HUES48 (cell line): ENCODE data around the gene DEGS1.

Experiments
- H3K27ac ChIP-seq: one replicate; pipeline ENCODE4 v1.7.0; 2013; ENCODE audit warnings: low read depth, low read length, inconsistent platforms
- H3K27me3 ChIP-seq: 2 replicates; pipeline ENCODE4 v1.6.1; 2013; ENCODE audit warnings: mild to moderate bottlenecking, low read length; ENCODE audit not compliant: control insufficient read depth, insufficient read depth
- H3K36me3 ChIP-seq: 2 replicates; pipeline ENCODE4 v1.6.1; 2013; ENCODE audit warnings: low read length; ENCODE audit not compliant: control insufficient read depth, insufficient read depth
- H3K4me1 ChIP-seq: 2 replicates; pipeline ENCODE4 v1.6.1; 2013; ENCODE audit warnings: mild to moderate bottlenecking, low read length; ENCODE audit not compliant: control insufficient read depth, insufficient read depth
- H3K4me3 ChIP-seq: 2 replicates; pipeline ENCODE4 v1.5.1; 2013; ENCODE audit warnings: mild to moderate bottlenecking, low read depth, low read length
- H3K9ac ChIP-seq: 2 replicates; pipeline ENCODE4 v1.6.1; 2013; ENCODE audit warnings: mild to moderate bottlenecking, low read depth, low read length, moderate library complexity
- H3K9me3 ChIP-seq: 2 replicates; pipeline ENCODE4 v1.6.1; 2013; ENCODE audit warnings: low read length; ENCODE audit not compliant: control insufficient read depth, insufficient read depth

Gene DEGS1

GRCh38 chr1:224180783-224181452 lies 2.1 kb upstream of the DEGS1 start:
- Histone ChIP-seq H3K36me3 (no peaks in the 10 kb centered on the region), H3K9me3 (no peaks in the 10 kb centered on the region), H3K4me1 (peaks cover 5% of the 10 kb centered on the region; the same call in 1 of the 2 replicates), H3K27ac (no peak overlapping the region), H3K27me3 (no peaks in the 10 kb centered on the region), H3K4me3 (no peak overlapping the region), H3K9ac (no peak overlapping the region)

- Histone ChIP-seq H3K27me3 (no peaks in the 10 kb centered on the region), H3K9ac (no peak overlapping the region), H3K4me3 (no peak overlapping the region), H3K36me3 (peaks cover 3% of the 10 kb centered on the region; the same call in 1 of the 2 replicates), H3K9me3 (no peaks in the 10 kb centered on the region), H3K27ac (no peak overlapping the region), H3K4me1 (peaks cover 5% of the 10 kb centered on the region; the same call in 1 of the 2 replicates)
These were observed 1.6 kb upstream of the DEGS1 start for GRCh38 chr1:224181453-224181810.

- H3K27me3 ChIP-seq = no peaks in the 10 kb centered on the region
- peak overlapping the region; percentile 87 for H3K27ac ChIP-seq
- H3K4me3 ChIP-seq = peak overlapping the region; percentile 85
- peaks cover 5% of the 10 kb centered on the region; the same call in 1 of the 2 replicates for H3K4me1 ChIP-seq
- peaks cover 3% of the 10 kb centered on the region; the same call in 1 of the 2 replicates for H3K36me3 ChIP-seq
- H3K9ac ChIP-seq = peak overlapping the region; percentile 20; the same call in 1 of the 2 replicates
- no peaks in the 10 kb centered on the region for H3K9me3 ChIP-seq
These were observed 779 bp upstream of the DEGS1 start for GRCh38 chr1:224182057-224182865.

GRCh38 chr1:224183591-224184312 lies 712 bp downstream of the DEGS1 start:
- peak overlapping the region; percentile 85 for H3K4me3 ChIP-seq
- H3K27me3 ChIP-seq = no peaks in the 10 kb centered on the region
- peaks cover 5% of the 10 kb centered on the region; the same call in 1 of the 2 replicates for H3K4me1 ChIP-seq
- H3K27ac ChIP-seq = peak overlapping the region; percentile 87
- H3K9ac ChIP-seq = peak overlapping the region; percentile 69
- H3K9me3 ChIP-seq = no peaks in the 10 kb centered on the region
- H3K36me3 ChIP-seq = peaks cover 11% of the 10 kb centered on the region

- H3K9ac ChIP-seq = no peak overlapping the region
- no peak overlapping the region for H3K27ac ChIP-seq
- peaks cover 5% of the 10 kb centered on the region; the same call in 1 of the 2 replicates for H3K4me1 ChIP-seq
- no peak overlapping the region for H3K4me3 ChIP-seq
- H3K36me3 ChIP-seq = peaks cover 21% of the 10 kb centered on the region
- no peaks in the 10 kb centered on the region for H3K27me3 ChIP-seq
- H3K9me3 ChIP-seq = no peaks in the 10 kb centered on the region
These were observed 2.2 kb downstream of the DEGS1 start for GRCh38 chr1:224185208-224185607.

- H3K36me3 ChIP-seq = peaks cover 47% of the 10 kb centered on the region
These were observed 5.2 kb downstream of the DEGS1 start for GRCh38 chr1:224188286-224188685.

GRCh38 chr1:224189561-224189960 lies 6.5 kb downstream of the DEGS1 start:
- H3K27me3 ChIP-seq = no peaks in the 10 kb centered on the region
- no peak overlapping the region for H3K9ac ChIP-seq
- peaks cover 57% of the 10 kb centered on the region for H3K36me3 ChIP-seq
- no peak overlapping the region for H3K27ac ChIP-seq
- no peak overlapping the region for H3K4me3 ChIP-seq
- H3K9me3 ChIP-seq = no peaks in the 10 kb centered on the region
- H3K4me1 ChIP-seq = no peaks in the 10 kb centered on the region

More at GRCh38 chr1:224188286-224188685, 5.2 kb downstream of the DEGS1 start:
- no peak overlapping the region for H3K27ac ChIP-seq
- H3K9me3 ChIP-seq = no peaks in the 10 kb centered on the region
- H3K4me3 ChIP-seq = no peak overlapping the region
- H3K27me3 ChIP-seq = no peaks in the 10 kb centered on the region
- H3K9ac ChIP-seq = no peak overlapping the region
- H3K4me1 ChIP-seq = no peaks in the 10 kb centered on the region

- Histone ChIP-seq H3K27me3 (no peaks in the 10 kb centered on the region), H3K27ac (no peak overlapping the region), H3K4me3 (no peak overlapping the region), H3K4me1 (no peaks in the 10 kb centered on the region), H3K9ac (no peak overlapping the region), H3K36me3 (peaks cover 54% of the 10 kb centered on the region), H3K9me3 (no peaks in the 10 kb centered on the region)
These were observed 9.2 kb downstream of the DEGS1 start for GRCh38 chr1:224192082-224192788.

GRCh38 chr1:224193319-224193966 lies 10.4 kb downstream of the DEGS1 start:
- Histone ChIP-seq H3K27me3 (no peaks in the 10 kb centered on the region), H3K9ac (no peak overlapping the region), H3K4me1 (no peaks in the 10 kb centered on the region), H3K27ac (no peak overlapping the region), H3K4me3 (no peak overlapping the region), H3K36me3 (peaks cover 46% of the 10 kb centered on the region), H3K9me3 (no peaks in the 10 kb centered on the region)
